Spinal cord (tissue), 10 donors: ENCODE data around the gene VEZT. TPM values are rescaled to one million over a fixed set of nuclear protein-coding genes. Genes with fewer than 3 reads are reported as not detected.

Experiments used
- DNase-seq, 6 donors: peaks; one replicate each; pipeline versions ENCODE4 v3.0.0 to v3.0.0-alpha.2; 2013 to 2015; ENCODE audit warnings: low spot score in 6 of 6, low read depth in 4 of 6
- H3K27ac ChIP-seq: one replicate; pipeline ENCODE4 v1.5.1; 2013; ENCODE audit warnings: low read depth, low read length, control low read depth
- H3K27me3 ChIP-seq: one replicate; pipeline ENCODE4 v1.6.1; 2013; ENCODE audit warnings: low read length; ENCODE audit not compliant: control insufficient read depth, insufficient read depth
- H3K36me3 ChIP-seq: one replicate; pipeline ENCODE4 v1.6.1; 2013; ENCODE audit warnings: low read length; ENCODE audit not compliant: control insufficient read depth, insufficient read depth
- H3K4me1 ChIP-seq: one replicate; pipeline ENCODE4 v1.6.1; 2013; ENCODE audit warnings: low read length; ENCODE audit not compliant: control insufficient read depth, insufficient read depth
- H3K4me3 ChIP-seq: one replicate; pipeline ENCODE4 v1.5.1; 2013; ENCODE audit warnings: low read depth, low read length, control low read depth
- H3K9me3 ChIP-seq: one replicate; pipeline ENCODE4 v1.6.1; 2013; ENCODE audit warnings: low read length; ENCODE audit not compliant: control insufficient read depth, insufficient read depth
- WGBS: methylation state at CpG from one replicate; pipeline ENCODE4 v1.1.5; 2013; ENCODE audit warnings: missing lambda C conversion rate; ENCODE audit not compliant: insufficient coverage; 5-methylcytosine and 5-hydroxymethylcytosine counted together
- polyA plus RNA-seq, 2 donors: library from polyadenylated mRNA; unstranded; fragments of 120-200 nt; gene quantifications; one replicate each; pipeline ENCODE4 v1.2.1, GENCODE V29; 2013; ENCODE audit not compliant: insufficient read length in 2 of 2
- total RNA-seq, 2 donors: library from RNA; depleted of rRNA in 1 of 2; stranded (reverse); fragments of 120-200 nt in 1 of 2; fragments of >200 nt in 1 of 2; gene quantifications; one replicate each; pipeline versions ENCODE4 v1.2.3 to v1.2.4, GENCODE V29; 2013 to 2014
- donor health status: healthy.

The VEZT gene
- total and polyA plus RNA-seq, 4 donors: 68.4 to 164 (median 102) TPM

DNA sequence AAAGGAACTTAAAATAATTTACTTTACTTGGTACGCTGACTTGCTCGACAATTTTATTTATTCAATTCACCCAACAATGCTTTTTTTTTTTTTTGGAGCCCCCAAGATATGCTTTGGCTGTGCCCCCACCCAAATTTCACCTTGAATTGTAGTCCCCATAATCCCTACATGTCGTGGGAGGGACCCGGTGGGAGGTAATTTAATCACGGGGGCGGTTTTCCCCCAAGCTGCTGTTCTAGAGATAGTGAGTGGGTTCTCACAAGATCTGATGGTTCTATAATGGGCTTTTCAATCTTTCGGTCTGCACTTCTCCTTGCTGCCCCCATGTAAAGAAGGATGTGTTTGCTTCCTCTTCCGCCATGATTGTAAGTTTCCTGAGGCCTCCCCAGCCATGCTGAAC, 10.7 kb upstream of the VEZT start:
- WGBS: 80% methylated on average over 2 of the region's 8 CpGs
- Histone ChIP-seq H3K27me3 (no peaks in the 10 kb centered on the region), H3K9me3 (no peaks in the 10 kb centered on the region), H3K4me3 (no peak overlapping the region), H3K27ac (no peak overlapping the region), H3K36me3 (no peaks in the 10 kb centered on the region), H3K4me1 (peaks cover 4% of the 10 kb centered on the region)
- no peak for DNase-seq

DNA sequence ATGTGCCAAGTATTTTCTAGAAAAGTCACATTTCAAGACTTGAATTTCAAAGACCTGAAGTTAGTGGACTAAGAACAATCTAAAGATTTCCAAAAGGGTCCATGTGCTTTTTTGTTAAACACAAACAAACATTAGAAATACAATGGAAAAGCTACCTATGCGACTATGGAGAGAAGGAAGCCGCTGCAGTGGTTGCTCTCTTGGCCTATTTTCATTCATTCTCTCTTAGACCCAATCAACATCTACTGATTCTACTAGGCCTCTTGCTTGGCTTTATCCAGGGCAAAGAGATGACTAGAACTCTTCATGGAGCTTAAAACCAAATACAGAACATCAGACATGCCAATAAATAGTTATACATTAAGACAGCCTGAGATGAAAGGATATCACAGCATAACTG, 10.2 kb upstream of the VEZT start:
- no peaks in the 10 kb centered on the region for H3K36me3 ChIP-seq
- no peaks in the 10 kb centered on the region for H3K27me3 ChIP-seq
- H3K9me3 ChIP-seq: no peaks in the 10 kb centered on the region
- no peak for DNase-seq
- 92% methylated on average over 2 of the region's 2 CpGs for WGBS
- H3K4me3 ChIP-seq: no peak overlapping the region
- H3K4me1 ChIP-seq: peaks cover 4% of the 10 kb centered on the region
- no peak overlapping the region for H3K27ac ChIP-seq

DNA sequence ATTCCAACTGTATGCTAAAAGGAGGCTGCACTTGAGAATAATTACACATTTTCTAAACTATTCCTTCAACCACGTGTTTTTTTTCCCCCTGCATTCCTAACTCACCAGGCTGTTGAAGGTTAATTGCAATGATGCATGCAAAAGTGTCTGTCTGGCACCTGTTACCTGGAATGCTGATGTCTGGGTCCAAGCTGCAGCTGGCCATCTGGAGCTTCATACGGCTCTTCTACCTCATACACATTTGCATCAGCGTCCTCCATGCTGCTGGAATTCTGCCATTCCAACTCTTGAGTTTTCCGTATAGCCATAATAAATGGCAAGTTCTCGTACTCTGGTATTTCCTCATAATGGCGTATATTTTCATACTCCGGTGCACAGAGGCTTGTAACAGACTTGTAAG, 8.9 kb upstream of the VEZT start:
- Histone ChIP-seq H3K4me1 (peaks cover 4% of the 10 kb centered on the region), H3K27ac (no peak overlapping the region), H3K9me3 (no peaks in the 10 kb centered on the region), H3K27me3 (no peaks in the 10 kb centered on the region), H3K4me3 (no peak overlapping the region), H3K36me3 (no peaks in the 10 kb centered on the region)
- no peak for DNase-seq
- 90% methylated on average over 6 of the region's 7 CpGs for WGBS

DNA sequence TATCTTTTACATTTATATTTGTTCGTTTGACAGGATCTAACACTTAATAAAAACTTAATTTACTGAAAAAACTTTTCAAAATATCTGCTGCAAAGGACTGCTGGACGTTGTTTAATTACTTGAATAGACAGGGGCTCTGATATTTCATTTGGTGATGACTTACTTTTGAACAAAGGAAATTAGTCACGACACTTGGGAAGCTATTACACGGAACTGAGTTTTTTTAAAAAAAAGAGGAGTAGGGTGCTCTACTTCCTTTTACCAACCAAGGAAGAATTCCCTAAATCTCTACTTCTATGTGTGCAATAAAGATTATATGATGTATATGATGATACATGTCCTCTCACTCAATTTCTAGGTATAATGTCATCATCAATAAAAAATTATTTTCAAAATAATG, 5.0 kb upstream of the VEZT start:
- no CpG with 5 or more reads among the region's 4 CpGs for WGBS
- DNase-seq: no peak
- no peak overlapping the region for H3K27ac ChIP-seq
- H3K4me3 ChIP-seq: no peak overlapping the region
- no peaks in the 10 kb centered on the region for H3K36me3 ChIP-seq
- no peaks in the 10 kb centered on the region for H3K27me3 ChIP-seq
- H3K9me3 ChIP-seq: no peaks in the 10 kb centered on the region
- no peaks in the 10 kb centered on the region for H3K4me1 ChIP-seq

DNA sequence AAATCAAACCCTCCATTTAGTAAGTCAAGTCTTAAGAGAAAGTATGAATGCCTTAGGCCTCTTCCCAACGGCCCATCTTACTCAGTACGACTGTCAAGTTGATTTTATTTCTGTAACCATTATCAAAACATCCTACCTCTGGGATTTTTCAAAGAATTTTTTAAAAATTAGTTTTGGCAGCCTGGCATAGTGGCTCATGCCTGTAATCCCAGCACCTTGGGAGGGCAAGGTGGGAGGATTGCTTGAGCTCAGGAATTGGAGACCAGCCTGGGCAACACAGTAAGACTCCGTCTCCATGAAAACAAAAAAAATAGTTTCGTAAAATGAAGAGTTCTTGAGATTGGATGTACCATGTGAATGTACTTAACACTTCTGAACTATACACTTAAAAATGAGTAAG, 4.5 kb upstream of the VEZT start:
- Histone ChIP-seq H3K27me3 (no peaks in the 10 kb centered on the region), H3K36me3 (no peaks in the 10 kb centered on the region), H3K4me3 (no peak overlapping the region), H3K27ac (no peak overlapping the region), H3K9me3 (no peaks in the 10 kb centered on the region), H3K4me1 (no peaks in the 10 kb centered on the region)
- no CpG with 5 or more reads among the region's 4 CpGs for WGBS
- DNase-seq: no peak

DNA sequence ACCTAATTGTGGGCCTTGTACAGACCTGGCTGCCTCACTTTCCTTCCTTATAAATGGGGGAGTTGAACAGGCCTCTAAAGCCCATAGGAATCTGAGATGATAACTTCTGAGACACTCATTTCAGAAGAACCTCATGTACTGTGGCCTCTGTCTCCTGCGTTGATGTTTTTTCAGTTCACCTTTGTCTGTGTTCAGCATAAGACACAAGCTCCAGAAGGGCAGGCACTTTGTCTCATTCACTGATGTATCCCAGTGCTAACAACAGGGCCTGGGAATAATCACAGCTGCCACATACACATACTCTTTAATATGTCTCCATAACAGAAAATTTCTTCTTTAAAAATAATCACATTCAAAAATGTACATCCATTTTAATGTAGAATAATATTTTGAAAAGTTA, 3.7 kb upstream of the VEZT start:
- Histone ChIP-seq H3K4me1 (no peaks in the 10 kb centered on the region), H3K9me3 (no peaks in the 10 kb centered on the region), H3K4me3 (no peak overlapping the region), H3K36me3 (no peaks in the 10 kb centered on the region), H3K27me3 (no peaks in the 10 kb centered on the region), H3K27ac (peak overlapping the region; percentile 22)
- DNase-seq: no peak
- 44% methylated on average over 1 of the region's 1 CpG for WGBS

DNA sequence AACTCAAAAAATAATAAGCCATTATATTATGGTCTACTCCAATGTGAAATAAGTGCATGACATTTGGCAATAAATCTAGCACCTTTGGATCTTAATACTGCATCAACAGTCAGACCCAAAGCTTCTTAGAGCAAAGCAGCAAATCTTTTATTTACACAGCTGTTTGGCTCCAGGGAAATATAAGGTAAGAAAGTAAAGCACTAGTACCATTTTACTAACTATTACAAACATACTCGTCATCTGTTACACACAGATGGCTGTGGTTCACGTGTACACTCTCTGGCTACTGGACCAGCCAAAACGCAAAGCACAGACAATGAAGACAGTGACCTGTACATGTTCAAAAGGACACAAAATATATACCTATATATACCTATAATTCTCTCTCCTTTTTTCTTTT, 3.1 kb upstream of the VEZT start:
- Histone ChIP-seq H3K27me3 (no peaks in the 10 kb centered on the region), H3K4me1 (no peaks in the 10 kb centered on the region), H3K9me3 (no peaks in the 10 kb centered on the region), H3K36me3 (no peaks in the 10 kb centered on the region), H3K4me3 (no peak overlapping the region), H3K27ac (no peak overlapping the region)
- WGBS: no CpG with 5 or more reads among the region's 3 CpGs
- DNase-seq: peak in 1 of 6 donors; percentile 22

DNA sequence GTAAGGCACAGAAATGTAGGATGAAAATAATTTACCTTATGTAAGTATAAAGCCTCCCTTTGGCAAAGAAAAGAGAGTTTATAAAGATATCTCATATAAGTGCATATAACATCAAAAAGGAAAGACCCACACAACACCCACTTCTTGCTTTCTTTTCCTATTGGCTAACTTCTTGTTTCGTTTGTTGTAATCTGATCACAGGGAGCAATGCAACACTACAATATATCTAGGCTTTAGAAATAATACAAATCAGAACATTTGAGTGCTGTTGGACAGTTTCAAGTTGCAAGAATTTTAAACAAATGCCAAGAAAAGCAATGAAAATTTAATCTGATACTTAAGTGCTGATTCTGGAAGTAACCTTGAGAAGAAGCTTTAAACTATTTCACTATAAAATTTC, 1.7 kb upstream of the VEZT start:
- no CpG with 5 or more reads among the region's 1 CpG for WGBS
- no peaks in the 10 kb centered on the region for H3K4me1 ChIP-seq
- no peaks in the 10 kb centered on the region for H3K36me3 ChIP-seq
- H3K27me3 ChIP-seq: no peaks in the 10 kb centered on the region
- DNase-seq: peak in 1 of 6 donors; percentile 43
- H3K4me3 ChIP-seq: peak overlapping the region; percentile 81
- no peaks in the 10 kb centered on the region for H3K9me3 ChIP-seq
- peak overlapping the region; percentile 88 for H3K27ac ChIP-seq

DNA sequence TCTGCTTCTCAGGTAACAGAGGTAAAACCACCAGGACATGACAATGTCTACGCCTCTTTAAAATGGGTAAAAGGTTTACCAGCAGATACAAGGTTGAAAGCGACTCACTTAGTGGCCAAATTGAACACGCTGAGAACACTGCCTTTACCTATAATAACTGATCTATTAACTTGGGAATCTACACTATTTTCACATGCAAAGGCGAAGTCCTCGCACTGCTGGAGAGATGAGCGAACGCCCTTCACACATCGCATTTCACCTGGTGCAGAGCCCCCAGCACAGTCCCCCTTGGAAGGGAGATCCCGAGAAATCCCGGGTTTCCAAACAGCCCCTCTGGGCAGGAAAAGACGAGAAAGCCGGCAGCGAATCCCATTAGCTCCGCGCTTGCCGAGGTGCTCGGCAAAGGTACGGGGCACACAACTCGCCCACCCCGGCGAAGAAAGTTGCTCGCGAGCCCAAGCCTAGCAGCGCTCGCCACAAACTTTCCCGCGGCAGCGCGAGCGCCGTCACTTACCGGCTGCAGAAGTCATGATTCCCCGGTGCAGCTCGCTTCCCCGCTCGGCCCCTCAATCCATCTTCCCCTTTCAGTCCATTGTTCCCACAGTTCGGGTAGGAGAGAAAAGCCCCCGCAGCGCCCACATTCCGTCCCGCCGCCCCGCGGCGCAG, 763 bp upstream of the VEZT start:
- Histone ChIP-seq H3K9me3 (no peaks in the 10 kb centered on the region), H3K27me3 (no peaks in the 10 kb centered on the region), H3K4me1 (no peaks in the 10 kb centered on the region), H3K36me3 (no peaks in the 10 kb centered on the region), H3K27ac (peak overlapping the region; percentile 88), H3K4me3 (peak overlapping the region; percentile 81)
- DNase-seq: peak in 4 of 6 donors; percentile 7 to 29 (median 18)
- WGBS: under 1% methylated on average over 44 of the region's 45 CpGs
